Bronchial epithelial cell (primary cell): ENCODE data around the gene SLC7A9. TPM values are rescaled to one million over a fixed set of nuclear protein-coding genes. Genes with fewer than 3 reads are reported as not detected.
"Not testable (repeated sequence)": the region's sequence is repeated elsewhere in the genome, so short reads cannot be mapped to it uniquely, and the experiment has no call there.

Experiments used
- DNase-seq: peaks from one replicate; pipeline ENCODE4 v3.0.0-alpha.2; 2010; ENCODE audit warnings: low read depth
- FAIRE-seq: peaks from 2 replicates; lab custom pipeline; 2011; peaks lifted over from hg19 to GRCh38; lab: Jason Lieb, UNC
- H3K27me3 ChIP-seq: 2 replicates; pipeline ENCODE4 v1.5.1; 2011; ENCODE audit warnings: low read length; ENCODE audit not compliant: control insufficient read depth, insufficient read depth
- H3K36me3 ChIP-seq: 2 replicates; pipeline ENCODE4 v1.5.1; 2011; ENCODE audit warnings: low read length; ENCODE audit not compliant: control insufficient read depth, insufficient read depth
- H3K4me3 ChIP-seq: 2 replicates; pipeline ENCODE4 v1.5.1; 2011; ENCODE audit warnings: mild to moderate bottlenecking, low read depth, low read length, control low read depth
- total RNA-seq: library from RNA; depleted of rRNA; stranded (reverse); fragments of >200 nt; gene quantifications from 2 replicates; pipeline ENCODE4 v1.2.1, GENCODE V29; 2014
- TF ChIP-seq, protein P1 (sequence below): IDR thresholded peaks from 2 replicates; pipeline ENCODE4 v1.5.1; 2011; ENCODE audit warnings: mild to moderate bottlenecking, moderate library complexity, low read length, control low read depth, inconsistent platforms; ENCODE audit not compliant: insufficient read depth, severe bottlenecking

The SLC7A9 gene
- total RNA-seq, 1 donor from 2014 or later: under 0.01 TPM

DNA sequence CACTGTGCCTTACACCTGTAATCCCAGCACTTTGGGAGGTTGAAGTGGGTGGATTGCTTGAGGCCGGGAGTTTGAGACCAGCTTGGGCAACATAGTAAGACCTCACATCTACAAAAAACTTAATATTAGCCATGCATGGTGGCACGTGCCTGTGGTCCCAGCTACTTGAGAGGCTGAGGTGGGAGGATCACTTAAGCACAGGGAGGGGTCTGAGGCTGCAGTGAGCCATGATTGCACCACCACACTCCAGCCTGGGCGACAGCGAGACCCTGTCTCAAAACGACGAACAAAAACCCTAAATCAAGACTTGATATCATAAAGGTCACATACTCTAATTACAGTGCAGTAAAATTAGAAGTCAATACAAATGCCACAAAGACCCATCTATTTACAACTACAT, 17.4 kb downstream of the SLC7A9 start:
- DNase-seq (no peak), FAIRE-seq (no peak)
- H3K4me3 ChIP-seq: no peak overlapping the region
- no peaks in the 10 kb centered on the region for H3K36me3 ChIP-seq
- TF ChIP-seq, protein P1, sequence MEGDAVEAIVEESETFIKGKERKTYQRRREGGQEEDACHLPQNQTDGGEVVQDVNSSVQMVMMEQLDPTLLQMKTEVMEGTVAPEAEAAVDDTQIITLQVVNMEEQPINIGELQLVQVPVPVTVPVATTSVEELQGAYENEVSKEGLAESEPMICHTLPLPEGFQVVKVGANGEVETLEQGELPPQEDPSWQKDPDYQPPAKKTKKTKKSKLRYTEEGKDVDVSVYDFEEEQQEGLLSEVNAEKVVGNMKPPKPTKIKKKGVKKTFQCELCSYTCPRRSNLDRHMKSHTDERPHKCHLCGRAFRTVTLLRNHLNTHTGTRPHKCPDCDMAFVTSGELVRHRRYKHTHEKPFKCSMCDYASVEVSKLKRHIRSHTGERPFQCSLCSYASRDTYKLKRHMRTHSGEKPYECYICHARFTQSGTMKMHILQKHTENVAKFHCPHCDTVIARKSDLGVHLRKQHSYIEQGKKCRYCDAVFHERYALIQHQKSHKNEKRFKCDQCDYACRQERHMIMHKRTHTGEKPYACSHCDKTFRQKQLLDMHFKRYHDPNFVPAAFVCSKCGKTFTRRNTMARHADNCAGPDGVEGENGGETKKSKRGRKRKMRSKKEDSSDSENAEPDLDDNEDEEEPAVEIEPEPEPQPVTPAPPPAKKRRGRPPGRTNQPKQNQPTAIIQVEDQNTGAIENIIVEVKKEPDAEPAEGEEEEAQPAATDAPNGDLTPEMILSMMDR: no peak
- no peaks in the 10 kb centered on the region for H3K27me3 ChIP-seq

GRCh38 chr19:32848035-32848434, 21.5 kb downstream of the SLC7A9 start:
- H3K36me3 ChIP-seq, FAIRE-seq, H3K4me3 ChIP-seq, H3K27me3 ChIP-seq, DNase-seq: not testable (repeated sequence)

GRCh38 chr19:32843716-32844245, 25.8 kb downstream of the SLC7A9 start:
- DNase-seq (no peak), FAIRE-seq (no peak)
- TF ChIP-seq, protein P1: no peak
- H3K4me3 ChIP-seq: no peak overlapping the region
- H3K36me3 ChIP-seq: no peaks in the 10 kb centered on the region
- no peaks in the 10 kb centered on the region for H3K27me3 ChIP-seq

DNA sequence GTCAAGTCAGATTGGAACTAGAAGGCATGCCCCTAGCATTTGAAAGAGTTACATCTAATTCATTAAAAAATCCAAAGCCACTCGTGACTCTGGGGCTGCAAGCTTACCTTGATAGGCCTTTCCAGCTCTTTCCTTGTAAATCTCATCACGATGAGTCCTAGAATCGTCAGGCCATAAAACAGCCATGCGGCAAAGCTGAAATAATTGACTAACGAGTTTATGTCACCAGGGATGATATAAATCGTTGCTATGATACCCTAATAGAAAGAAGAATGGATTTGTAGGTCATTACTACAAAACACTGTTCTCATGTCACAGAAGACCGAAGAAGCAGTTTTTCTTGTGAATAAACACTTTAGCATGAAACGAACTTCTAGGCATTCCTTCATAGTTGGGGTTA, 27.5 kb downstream of the SLC7A9 start:
- no peak for DNase-seq
- no peak for FAIRE-seq
- H3K27me3 ChIP-seq: no peaks in the 10 kb centered on the region
- H3K4me3 ChIP-seq: no peak overlapping the region
- no peaks in the 10 kb centered on the region for H3K36me3 ChIP-seq
- TF ChIP-seq, protein P1: no peak

DNA sequence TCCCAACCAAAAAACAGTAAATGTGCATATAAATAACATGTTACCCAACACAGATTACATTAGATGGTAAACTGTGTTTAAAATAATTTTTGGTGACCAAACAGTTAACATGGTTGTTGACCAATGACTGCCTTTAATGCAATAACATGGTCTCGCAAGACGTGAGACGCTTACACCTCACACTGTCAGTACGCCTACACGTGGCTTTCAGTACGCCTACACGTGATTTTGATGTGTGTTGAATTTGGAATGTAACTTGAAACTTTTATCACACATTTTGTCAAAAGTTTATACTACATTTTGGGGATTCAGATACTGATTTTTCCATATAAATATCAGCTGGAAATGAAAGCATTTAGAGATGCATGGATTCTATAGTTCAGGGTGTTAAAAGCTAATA, 32.0 kb downstream of the SLC7A9 start:
- no peak for FAIRE-seq

DNA sequence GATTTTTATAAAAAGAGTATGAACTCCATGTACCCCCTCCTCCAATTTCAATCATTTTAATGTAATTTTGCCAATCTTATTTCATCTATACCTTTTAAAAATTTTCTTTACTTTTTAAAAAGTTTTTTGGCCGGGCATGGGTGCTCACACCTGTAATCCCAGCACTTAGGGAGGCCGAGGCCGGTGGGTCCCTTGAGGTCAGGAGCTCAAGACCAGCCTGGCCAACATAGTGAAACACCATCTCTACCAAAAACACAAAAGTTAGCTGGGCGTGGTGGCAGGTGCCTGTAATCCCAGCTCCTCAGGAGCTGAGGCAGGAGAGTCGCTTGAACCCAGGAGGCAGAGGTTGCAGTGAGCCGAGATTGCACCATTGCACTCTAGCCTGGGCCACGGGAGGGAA, 36.2 kb downstream of the SLC7A9 start:
- not testable (repeated sequence) for H3K4me3 ChIP-seq, FAIRE-seq, H3K36me3 ChIP-seq, DNase-seq, H3K27me3 ChIP-seq

More for the DNA sequence above, 32.0 kb downstream of the SLC7A9 start:
- Histone ChIP-seq H3K4me3 (no peak overlapping the region), H3K36me3 (no peaks in the 10 kb centered on the region), H3K27me3 (no peaks in the 10 kb centered on the region)
- no peak for DNase-seq
- TF ChIP-seq, protein P1: no peak

DNA sequence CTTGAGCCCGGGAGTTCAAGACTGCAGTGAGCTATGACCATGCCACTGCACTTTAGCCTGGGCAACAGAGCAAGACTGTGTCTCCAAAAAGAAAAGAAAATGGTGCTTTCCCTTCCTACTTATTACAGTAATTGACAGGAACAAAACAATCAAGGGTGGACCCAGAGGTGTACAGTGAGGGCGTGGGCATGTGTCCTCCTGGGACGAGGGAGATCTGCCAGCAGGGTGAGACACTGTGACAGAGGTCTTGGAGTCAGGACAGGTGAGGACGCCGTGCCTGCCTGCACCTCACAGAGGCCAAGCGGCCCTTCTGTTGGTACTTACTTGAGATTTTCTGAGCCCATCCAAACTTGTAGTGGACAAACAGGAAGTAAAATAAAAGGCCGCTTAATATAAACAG, 36.7 kb downstream of the SLC7A9 start:
- not testable (repeated sequence) for DNase-seq, H3K36me3 ChIP-seq
- peak; percentile 91 for FAIRE-seq

GRCh38 chr19:32832094-32832493, 37.5 kb downstream of the SLC7A9 start:
- H3K27me3 ChIP-seq, H3K4me3 ChIP-seq, H3K36me3 ChIP-seq, FAIRE-seq, DNase-seq: not testable (repeated sequence)

More for the DNA sequence above, 36.7 kb downstream of the SLC7A9 start:
- H3K27me3 ChIP-seq, H3K4me3 ChIP-seq: not testable (repeated sequence)
